Measurements from ENCODE around the gene SCYL3. TPM values are rescaled to one million over a fixed set of nuclear protein-coding genes. Genes with fewer than 3 reads are reported as not detected.

SCYL3 gene
- total and polyA plus RNA-seq, 4 donors = 2.4 to 11.9 (median 6.1) TPM

DNA sequence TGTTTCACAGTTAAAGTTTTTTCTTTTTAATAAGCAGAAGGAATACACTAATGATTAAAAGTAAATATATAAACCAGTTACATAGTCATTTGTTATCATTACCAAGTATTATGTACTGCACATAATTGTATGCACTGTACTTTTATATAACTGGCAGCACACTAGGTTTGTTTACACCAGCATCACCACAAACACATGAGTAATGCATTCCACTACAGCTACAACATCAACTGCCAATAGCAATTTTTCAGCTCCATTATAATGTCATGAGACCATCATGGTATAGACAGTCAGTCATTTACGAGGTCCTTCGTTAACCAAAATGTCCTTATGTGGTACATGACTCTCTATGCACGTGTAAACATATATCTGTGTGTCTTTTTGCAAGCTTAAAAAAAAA is 35.2 kb downstream of the SCYL3 start:
- H3K9me3 ChIP-seq (ENCODE audit: control insufficient read depth, low read length) = no peaks in the 10 kb centered on the region
- intact Hi-C loops (cut with DNase I) = no loop called here
- H3K36me3 ChIP-seq (ENCODE audit: control insufficient read depth in 1 of 2, insufficient read depth in 2 of 2, low read length in 1 of 2) = peaks cover 7 to 15% of the 10 kb centered on the region in 2 donors
- no peak overlapping the region for H3K4me3 ChIP-seq (ENCODE audit: low read length in 2 of 2)
- no peaks in the 10 kb centered on the region for H3K4me1 ChIP-seq (ENCODE audit: control insufficient read depth in 1 of 2, insufficient read depth in 2 of 2, low read length in 2 of 2)
- H3K27me3 ChIP-seq (ENCODE audit: control insufficient read depth in 1 of 2, insufficient read depth in 2 of 2, low read length in 1 of 2) = no peaks in the 10 kb centered on the region
- 86 to 91% methylated on average over 3 of the region's 3 CpGs for WGBS, 2 donors
- no peak for DNase-seq
- H3K27ac ChIP-seq (ENCODE audit: low read depth in 1 of 2, low read length in 2 of 2) = no peak overlapping the region
- ATAC-seq (ENCODE audit: low FRiP score) = no peak

DNA sequence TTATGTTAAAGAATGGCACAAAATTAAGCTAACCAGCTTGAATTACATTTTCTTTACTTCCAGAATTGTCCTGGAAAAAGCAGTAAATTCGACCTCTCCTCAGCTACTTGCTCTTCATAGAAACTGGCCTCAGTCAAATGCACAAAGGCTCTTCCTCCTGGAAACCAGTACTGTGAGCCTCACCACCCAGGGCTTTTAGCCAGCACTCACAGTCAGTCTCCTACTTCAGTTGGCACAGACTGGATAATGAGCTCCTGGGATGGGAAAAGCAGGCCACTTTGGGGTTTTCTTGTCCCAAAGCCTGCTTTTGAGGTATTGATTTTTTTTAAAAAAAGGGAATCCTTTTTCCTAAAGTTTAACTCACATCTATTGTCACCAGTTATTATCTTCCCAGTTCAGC is 40.4 kb downstream of the SCYL3 start:
- Histone ChIP-seq H3K27ac (ENCODE audit: low read depth in 1 of 2, low read length in 2 of 2) (no peak overlapping the region), H3K27me3 (ENCODE audit: control insufficient read depth in 1 of 2, insufficient read depth in 2 of 2, low read length in 1 of 2) (no peaks in the 10 kb centered on the region), H3K4me1 (ENCODE audit: control insufficient read depth in 1 of 2, insufficient read depth in 2 of 2, low read length in 2 of 2) (no peaks in the 10 kb centered on the region), H3K9me3 (ENCODE audit: control insufficient read depth, low read length) (no peaks in the 10 kb centered on the region), H3K4me3 (ENCODE audit: low read length in 2 of 2) (no peak overlapping the region), H3K36me3 (ENCODE audit: control insufficient read depth in 1 of 2, insufficient read depth in 2 of 2, low read length in 1 of 2) (peaks cover 2 to 6% of the 10 kb centered on the region in 2 donors)
- intact Hi-C loops (cut with DNase I) = no loop called here
- DNase-seq (no peak), ATAC-seq (ENCODE audit: low FRiP score) (no peak)
- WGBS, 2 donors = 85 to 88% methylated on average over 1 of the region's 1 CpG

DNA sequence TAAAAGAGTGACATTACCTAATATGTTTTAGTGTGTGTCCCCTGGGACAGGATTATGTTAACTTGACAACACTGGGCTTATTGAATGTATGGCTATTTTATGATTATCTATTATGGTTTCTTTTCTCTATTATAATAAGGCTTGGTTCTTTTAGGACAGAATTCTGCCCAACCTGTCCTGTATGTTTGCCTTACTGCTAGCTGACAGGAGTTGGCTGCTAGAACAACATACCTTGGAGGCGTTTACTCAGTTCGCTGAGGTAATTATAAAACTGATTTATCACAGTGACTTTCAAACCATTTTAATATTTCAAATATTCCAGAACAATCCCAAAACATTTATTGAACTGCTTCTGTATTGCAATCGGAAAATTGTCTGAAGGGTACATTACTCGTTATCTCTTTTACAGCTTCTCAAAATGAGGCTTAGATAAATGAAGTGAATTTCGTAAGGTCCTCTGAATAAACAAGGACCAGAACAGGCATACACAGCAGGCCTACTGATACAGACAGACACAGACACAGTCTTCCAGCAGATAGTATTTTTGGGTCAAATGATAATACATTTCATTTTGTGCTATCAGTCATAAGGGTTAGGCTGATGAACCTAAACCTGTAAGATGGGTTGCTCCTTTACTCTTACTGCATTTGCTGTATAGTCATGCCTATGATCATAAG is 44.2 kb downstream of the SCYL3 start:
- WGBS, 2 donors = 70 to 89% methylated on average over 5 of the region's 5 CpGs
- peaks cover 5 to 6% of the 10 kb centered on the region in 2 donors for H3K36me3 ChIP-seq (ENCODE audit: control insufficient read depth in 1 of 2, insufficient read depth in 2 of 2, low read length in 1 of 2)

DNA sequence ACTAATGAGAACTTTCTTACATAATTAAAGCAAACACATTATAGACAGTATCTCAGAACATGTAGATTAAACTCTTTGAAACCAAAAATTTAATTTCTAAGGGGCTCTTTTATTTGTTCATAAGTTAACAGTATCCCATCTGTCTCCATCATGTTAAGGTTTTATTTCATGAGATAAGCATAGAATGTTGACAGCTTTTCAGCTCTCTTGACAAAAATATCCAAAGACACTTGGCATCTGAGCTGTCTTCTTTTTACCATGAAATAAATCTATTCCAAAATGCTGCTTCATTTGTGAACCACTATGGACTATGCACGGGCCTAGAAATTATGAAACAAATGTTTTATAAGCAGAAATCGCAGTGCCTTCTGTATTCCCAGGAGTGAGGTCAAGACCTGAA is 45.2 kb downstream of the SCYL3 start:
- DNase-seq = no peak
- H3K36me3 ChIP-seq (ENCODE audit: control insufficient read depth in 1 of 2, insufficient read depth in 2 of 2, low read length in 1 of 2) = peaks cover 3 to 6% of the 10 kb centered on the region in 2 donors
- H3K9me3 ChIP-seq (ENCODE audit: control insufficient read depth, low read length) = no peaks in the 10 kb centered on the region
- 81 to 83% methylated on average over 2 of the region's 2 CpGs for WGBS, 2 donors
- intact Hi-C loops (cut with DNase I) = no loop called here
- no peaks in the 10 kb centered on the region for H3K27me3 ChIP-seq (ENCODE audit: control insufficient read depth in 1 of 2, insufficient read depth in 2 of 2, low read length in 1 of 2)
- no peak for ATAC-seq (ENCODE audit: low FRiP score)
- H3K4me3 ChIP-seq (ENCODE audit: low read length in 2 of 2) = no peak overlapping the region
- H3K4me1 ChIP-seq (ENCODE audit: control insufficient read depth in 1 of 2, insufficient read depth in 2 of 2, low read length in 2 of 2) = no peaks in the 10 kb centered on the region
- H3K27ac ChIP-seq (ENCODE audit: low read depth in 1 of 2, low read length in 2 of 2) = no peak overlapping the region

More for the DNA sequence above, 44.2 kb downstream of the SCYL3 start:
- no peak overlapping the region for H3K27ac ChIP-seq (ENCODE audit: low read depth in 1 of 2, low read length in 2 of 2)
- DNase-seq (no peak), ATAC-seq (ENCODE audit: low FRiP score) (no peak)
- no peak overlapping the region for H3K4me3 ChIP-seq (ENCODE audit: low read length in 2 of 2)
- no peaks in the 10 kb centered on the region for H3K9me3 ChIP-seq (ENCODE audit: control insufficient read depth, low read length)
- intact Hi-C loops (cut with DNase I) = no loop called here
- no peaks in the 10 kb centered on the region for H3K4me1 ChIP-seq (ENCODE audit: control insufficient read depth in 1 of 2, insufficient read depth in 2 of 2, low read length in 2 of 2)
- H3K27me3 ChIP-seq (ENCODE audit: control insufficient read depth in 1 of 2, insufficient read depth in 2 of 2, low read length in 1 of 2) = no peaks in the 10 kb centered on the region

DNA sequence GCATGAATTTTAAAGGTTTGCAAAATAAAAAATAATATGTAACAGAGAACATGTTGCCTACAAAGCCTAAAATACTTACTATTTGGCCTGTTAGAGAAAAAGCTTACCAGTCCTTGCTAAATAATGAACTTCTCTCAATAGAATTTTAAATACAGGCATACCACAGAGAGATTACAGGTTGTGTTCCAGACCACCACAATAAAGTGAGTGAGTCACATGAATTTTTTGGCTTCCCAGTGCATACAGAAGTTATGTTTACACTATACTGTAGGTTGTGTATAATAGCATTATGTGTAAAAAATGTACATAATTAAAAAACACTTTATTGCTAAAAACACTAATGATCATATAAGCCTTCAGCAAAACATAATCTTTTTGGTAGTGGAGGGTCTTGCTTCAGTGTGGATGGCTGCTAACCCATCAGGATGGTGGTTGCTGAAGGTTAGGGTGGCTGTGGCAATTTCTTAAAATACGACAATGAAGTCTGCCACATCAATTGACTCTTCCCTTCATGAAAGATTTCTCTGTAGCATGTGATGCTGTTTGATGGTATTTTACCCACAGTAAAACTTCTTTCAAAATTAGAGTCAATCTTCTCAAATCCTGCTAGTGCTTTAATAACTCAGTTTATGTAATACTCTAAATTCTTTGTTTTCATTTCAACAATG is 48.6 kb downstream of the SCYL3 start:
- peaks cover 2 to 3% of the 10 kb centered on the region in 2 donors for H3K36me3 ChIP-seq (ENCODE audit: control insufficient read depth in 1 of 2, insufficient read depth in 2 of 2, low read length in 1 of 2)
- intact Hi-C loops (cut with DNase I) = no loop called here

DNA sequence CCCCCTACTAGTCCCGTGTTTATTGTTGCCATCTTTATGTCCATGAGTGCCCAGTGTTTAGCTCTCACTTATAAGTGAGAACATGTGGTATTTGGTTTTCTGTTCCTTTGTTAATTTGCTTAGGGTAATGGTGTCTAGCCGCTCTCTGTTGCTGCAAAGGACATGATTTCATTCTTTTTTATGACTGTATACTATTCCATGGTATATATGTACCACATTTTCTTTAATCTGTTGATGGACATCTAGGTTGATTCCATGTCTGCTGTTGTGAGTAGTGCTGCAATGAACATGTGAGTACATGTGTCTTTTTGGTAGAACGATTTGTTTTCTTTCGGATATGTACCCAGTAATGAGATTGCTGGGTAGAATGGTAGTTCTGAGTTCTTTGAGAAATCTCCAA is 54.8 kb downstream of the SCYL3 start:
- WGBS, 2 donors = 76 to 96% methylated on average over 4 of the region's 4 CpGs
- ATAC-seq (ENCODE audit: low FRiP score) = no peak

More for the DNA sequence above, 48.6 kb downstream of the SCYL3 start:
- no peak for DNase-seq
- no peaks in the 10 kb centered on the region for H3K9me3 ChIP-seq (ENCODE audit: control insufficient read depth, low read length)
- no peak overlapping the region for H3K27ac ChIP-seq (ENCODE audit: low read depth in 1 of 2, low read length in 2 of 2)
- no peaks in the 10 kb centered on the region for H3K27me3 ChIP-seq (ENCODE audit: control insufficient read depth in 1 of 2, insufficient read depth in 2 of 2, low read length in 1 of 2)
- no peaks in the 10 kb centered on the region for H3K4me1 ChIP-seq (ENCODE audit: control insufficient read depth in 1 of 2, insufficient read depth in 2 of 2, low read length in 2 of 2)
- ATAC-seq (ENCODE audit: low FRiP score) = no peak
- H3K4me3 ChIP-seq (ENCODE audit: low read length in 2 of 2) = no peak overlapping the region
- 97% methylated on average over 1 of the region's 1 CpG for WGBS, 2 donors

DNA sequence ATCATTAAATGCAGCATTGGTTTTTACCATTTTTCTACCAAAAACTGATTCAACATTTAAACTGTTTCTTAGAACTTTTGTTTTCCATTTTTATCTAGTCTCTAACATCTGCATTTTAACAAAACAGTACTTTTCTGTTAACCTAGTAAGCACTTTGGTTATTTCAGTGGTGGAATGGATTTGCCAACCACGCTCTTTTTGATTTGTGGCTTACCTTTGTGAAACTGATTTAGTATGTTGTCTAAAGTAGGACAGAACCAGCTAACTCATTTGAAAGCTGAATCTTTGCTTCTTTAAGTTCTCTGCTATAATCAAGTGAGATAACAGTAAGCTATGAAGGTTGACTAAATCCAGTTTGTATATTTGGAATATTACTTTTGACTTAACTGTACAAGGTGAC is 57.5 kb downstream of the SCYL3 start:
- Histone ChIP-seq H3K27me3 (ENCODE audit: control insufficient read depth in 1 of 2, insufficient read depth in 2 of 2, low read length in 1 of 2) (no peaks in the 10 kb centered on the region), H3K4me3 (ENCODE audit: low read length in 2 of 2) (no peak overlapping the region), H3K4me1 (ENCODE audit: control insufficient read depth in 1 of 2, insufficient read depth in 2 of 2, low read length in 2 of 2) (no peaks in the 10 kb centered on the region), H3K27ac (ENCODE audit: low read depth in 1 of 2, low read length in 2 of 2) (no peak overlapping the region), H3K9me3 (ENCODE audit: control insufficient read depth, low read length) (no peaks in the 10 kb centered on the region), H3K36me3 (ENCODE audit: control insufficient read depth in 1 of 2, insufficient read depth in 2 of 2, low read length in 1 of 2) (no peaks in the 10 kb centered on the region)
- no peak for ATAC-seq (ENCODE audit: low FRiP score)
- intact Hi-C loops (cut with DNase I) = no loop called here
- DNase-seq = no peak
- 91 to 100% methylated on average over 1 of the region's 1 CpG for WGBS, 2 donors

More for the DNA sequence above, 54.8 kb downstream of the SCYL3 start:
- Histone ChIP-seq H3K9me3 (ENCODE audit: control insufficient read depth, low read length) (no peaks in the 10 kb centered on the region), H3K27me3 (ENCODE audit: control insufficient read depth in 1 of 2, insufficient read depth in 2 of 2, low read length in 1 of 2) (no peaks in the 10 kb centered on the region), H3K4me3 (ENCODE audit: low read length in 2 of 2) (no peak overlapping the region), H3K4me1 (ENCODE audit: control insufficient read depth in 1 of 2, insufficient read depth in 2 of 2, low read length in 2 of 2) (no peaks in the 10 kb centered on the region), H3K36me3 (ENCODE audit: control insufficient read depth in 1 of 2, insufficient read depth in 2 of 2, low read length in 1 of 2) (no peaks in the 10 kb centered on the region), H3K27ac (ENCODE audit: low read depth in 1 of 2, low read length in 2 of 2) (no peak overlapping the region)
- no peak for DNase-seq
- intact Hi-C loops (cut with DNase I) = no loop called here

DNA sequence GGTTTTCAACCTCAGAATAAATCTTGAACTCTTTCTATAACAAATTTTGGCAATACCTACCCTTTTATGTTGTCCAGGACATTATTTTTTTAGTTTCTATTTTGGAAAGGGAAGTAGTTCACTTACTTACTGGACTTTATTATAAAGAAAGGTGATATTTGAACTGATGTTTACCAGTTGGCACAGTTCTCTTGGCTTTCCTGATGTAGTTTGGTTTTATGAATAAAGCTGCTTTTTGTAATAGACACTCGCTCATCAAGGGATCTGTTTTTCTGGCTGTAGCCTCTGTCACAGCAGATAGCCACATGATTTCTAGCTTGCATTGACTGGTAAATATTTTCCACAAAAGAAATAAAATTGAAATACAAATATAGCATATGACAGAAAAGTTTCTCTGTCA is 58.0 kb downstream of the SCYL3 start:
- no peaks in the 10 kb centered on the region for H3K36me3 ChIP-seq (ENCODE audit: control insufficient read depth in 1 of 2, insufficient read depth in 2 of 2, low read length in 1 of 2)
- 92 to 95% methylated on average over 1 of the region's 1 CpG for WGBS, 2 donors

DNA sequence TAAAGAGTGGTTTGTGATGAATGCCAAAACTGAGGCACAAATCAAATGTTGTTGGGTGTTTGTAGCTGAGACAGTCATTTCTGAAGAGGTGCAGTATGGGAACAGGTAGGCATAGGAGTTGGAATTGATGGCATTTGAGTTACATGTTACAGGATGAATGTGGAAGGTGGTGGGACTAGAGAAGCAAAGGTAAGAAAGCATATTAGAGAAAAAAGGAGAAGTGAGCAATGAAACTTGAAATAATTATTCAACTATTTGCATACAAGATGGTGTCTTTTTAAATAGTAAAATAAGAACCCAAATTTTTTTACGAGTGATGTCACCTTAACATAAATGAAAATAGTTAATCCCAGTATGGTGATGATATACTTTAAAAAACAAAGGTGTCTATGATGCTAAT is 58.8 kb downstream of the SCYL3 start:
- DNase-seq (no peak), ATAC-seq (ENCODE audit: low FRiP score) (no peak)
- Histone ChIP-seq H3K4me3 (ENCODE audit: low read length in 2 of 2) (no peak overlapping the region), H3K36me3 (ENCODE audit: control insufficient read depth in 1 of 2, insufficient read depth in 2 of 2, low read length in 1 of 2) (no peaks in the 10 kb centered on the region), H3K27me3 (ENCODE audit: control insufficient read depth in 1 of 2, insufficient read depth in 2 of 2, low read length in 1 of 2) (no peaks in the 10 kb centered on the region), H3K27ac (ENCODE audit: low read depth in 1 of 2, low read length in 2 of 2) (no peak overlapping the region), H3K9me3 (ENCODE audit: control insufficient read depth, low read length) (no peaks in the 10 kb centered on the region), H3K4me1 (ENCODE audit: control insufficient read depth in 1 of 2, insufficient read depth in 2 of 2, low read length in 2 of 2) (no peaks in the 10 kb centered on the region)
- 94 to 100% methylated on average over 1 of the region's 1 CpG for WGBS, 2 donors
- intact Hi-C loops (cut with DNase I) = no loop called here

More for the DNA sequence above, 58.0 kb downstream of the SCYL3 start:
- no peak for DNase-seq
- Histone ChIP-seq H3K27ac (ENCODE audit: low read depth in 1 of 2, low read length in 2 of 2) (no peak overlapping the region), H3K4me3 (ENCODE audit: low read length in 2 of 2) (no peak overlapping the region), H3K9me3 (ENCODE audit: control insufficient read depth, low read length) (no peaks in the 10 kb centered on the region), H3K4me1 (ENCODE audit: control insufficient read depth in 1 of 2, insufficient read depth in 2 of 2, low read length in 2 of 2) (no peaks in the 10 kb centered on the region), H3K27me3 (ENCODE audit: control insufficient read depth in 1 of 2, insufficient read depth in 2 of 2, low read length in 1 of 2) (no peaks in the 10 kb centered on the region)
- ATAC-seq (ENCODE audit: low FRiP score) = no peak
- intact Hi-C loops (cut with DNase I) = no loop called here
